NCI-H2107 (cell line): ENCODE data around the gene CNNM1.
A peak's percentile ranks its signal among the peaks of the same experiment; 100 is the strongest.

ENCODE experiments used
- DNase-seq: peaks from one replicate; lab custom pipeline; 2025; lab: John Stamatoyannopoulos, UW

The CNNM1 gene

GRCh38 chr10:99418910-99419624 lies 89.9 kb downstream of the CNNM1 start:
- no peak for DNase-seq

DNA sequence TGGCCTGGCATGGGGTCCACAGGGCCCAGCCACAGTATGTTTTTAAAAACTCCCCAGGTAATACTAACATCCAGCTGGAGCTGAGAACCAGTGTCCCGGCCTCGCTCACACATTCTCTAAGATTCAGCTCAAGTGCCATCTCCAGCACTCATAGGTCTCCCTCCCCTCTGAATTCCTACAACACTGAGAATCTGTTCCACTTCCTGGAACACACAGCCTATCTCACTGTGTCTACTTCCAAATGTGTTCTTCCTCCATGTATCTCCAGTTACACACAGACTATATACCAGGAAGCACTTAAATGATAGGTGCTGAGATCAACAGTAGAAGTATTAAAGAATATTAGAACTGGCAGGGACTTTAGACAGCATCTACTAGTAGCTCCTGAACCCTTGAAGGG lies 90.5 kb downstream of the CNNM1 start:
- no peak for DNase-seq

DNA sequence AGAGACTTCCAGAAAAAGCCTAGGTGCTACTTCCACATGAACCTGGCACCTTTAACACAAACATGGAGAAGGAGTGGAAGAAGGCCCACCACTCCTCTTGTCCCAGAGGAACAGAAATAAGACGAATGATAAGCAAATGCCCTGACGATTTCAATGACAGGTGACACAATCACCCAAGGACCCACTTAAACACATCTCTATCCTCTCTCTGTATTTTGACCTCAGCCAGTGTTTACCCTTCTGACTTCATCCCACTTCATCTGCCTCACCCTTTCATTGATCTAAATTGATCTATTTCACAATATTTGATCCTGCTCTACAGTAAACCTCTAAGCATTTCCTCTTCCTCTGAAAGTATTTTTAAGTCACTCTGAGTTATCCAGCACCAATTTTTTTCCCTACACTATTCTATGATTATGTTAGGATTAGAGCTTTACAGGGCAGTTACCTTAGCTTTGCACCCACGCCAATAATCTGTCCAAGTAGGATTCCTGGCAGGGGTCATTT lies 92.1 kb downstream of the CNNM1 start:
- no peak for DNase-seq

GRCh38 chr10:99422529-99423096 lies 93.5 kb downstream of the CNNM1 start:
- no peak for DNase-seq

GRCh38 chr10:99424656-99425055 lies 95.5 kb downstream of the CNNM1 start:
- DNase-seq = no peak

- no peak for DNase-seq
These were observed 96.0 kb downstream of the CNNM1 start for GRCh38 chr10:99425204-99425603.

- no peak for DNase-seq
These were observed 97.5 kb downstream of the CNNM1 start for GRCh38 chr10:99426689-99427088.

DNA sequence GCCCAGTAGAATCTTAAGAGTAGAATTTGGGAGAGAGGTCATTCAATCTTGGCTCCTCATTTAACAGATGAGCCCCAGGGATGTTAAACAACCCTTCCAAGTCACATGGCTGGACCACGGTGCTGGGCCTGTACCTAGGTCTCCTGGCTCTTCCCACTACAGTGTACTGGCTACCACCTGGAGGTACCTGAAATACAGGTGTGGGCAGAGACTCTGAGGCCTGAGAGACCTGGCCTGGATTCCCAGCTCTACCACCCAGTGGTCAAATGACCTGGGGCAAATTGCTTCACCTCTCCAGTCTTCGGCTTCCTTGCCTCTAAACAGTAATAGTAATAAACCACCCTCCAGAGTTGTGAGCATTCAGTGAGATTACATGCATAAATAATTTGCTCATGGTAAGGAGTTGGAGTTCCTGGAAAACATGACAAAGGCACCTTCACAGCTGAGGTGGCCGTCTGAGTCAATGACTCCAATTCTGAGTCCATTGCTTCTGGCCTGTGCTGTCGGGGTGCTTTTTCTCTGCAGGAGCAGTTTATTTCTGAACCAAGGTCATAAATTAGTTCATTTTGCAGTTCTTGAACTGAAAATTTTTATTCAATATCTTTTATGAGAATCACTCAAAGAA lies 98.5 kb downstream of the CNNM1 start:
- DNase-seq = no peak

DNA sequence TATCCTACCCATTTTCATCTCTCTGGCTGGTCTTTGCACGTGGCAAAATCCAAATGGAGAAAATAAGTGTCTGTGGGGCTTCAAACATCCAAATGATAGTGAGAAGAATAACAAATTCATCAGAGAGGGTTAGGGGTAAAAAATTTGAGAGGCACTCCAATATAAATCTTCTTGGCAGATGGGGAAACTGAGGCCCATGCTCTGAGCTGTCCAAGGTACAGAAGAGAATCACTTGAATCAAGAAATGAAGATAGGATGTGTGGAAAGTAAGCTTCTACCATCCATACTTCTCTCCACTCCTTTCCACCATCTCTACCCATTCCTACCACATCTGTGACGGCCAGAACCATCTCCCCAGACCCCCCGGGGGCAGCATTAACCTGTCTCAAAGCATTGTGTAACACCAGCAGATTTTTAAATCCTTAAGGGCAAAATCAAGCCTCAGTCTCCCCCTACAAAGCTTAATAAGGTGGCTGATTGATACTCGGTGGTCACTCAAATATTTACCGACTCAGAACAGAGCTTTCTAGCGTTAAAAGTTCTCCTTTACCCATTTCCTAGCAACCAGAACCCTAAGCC lies 100.5 kb downstream of the CNNM1 start:
- DNase-seq = no peak

DNA sequence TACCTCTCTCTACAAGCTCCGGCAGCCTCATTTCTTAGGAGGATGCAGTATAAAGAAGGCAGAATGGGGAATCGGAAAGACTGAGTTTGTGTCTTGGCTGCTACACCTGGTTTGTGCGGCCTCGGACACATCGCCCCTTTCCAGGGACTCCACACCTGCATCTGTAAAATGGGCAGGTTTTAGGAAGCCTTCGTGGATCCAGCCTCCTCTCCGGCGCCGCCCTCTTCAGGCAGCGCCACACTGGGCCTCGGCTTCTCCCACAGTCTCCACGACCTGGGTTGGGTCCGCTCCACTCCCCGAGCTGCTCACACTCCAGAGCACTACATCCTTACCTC lies 100.9 kb downstream of the CNNM1 start:
- no peak for DNase-seq

GRCh38 chr10:99430451-99431189 lies 101.5 kb downstream of the CNNM1 start, which contains the start of gene GOT1:
TSS of gene GOT1 (minus strand) at chr10:99430624. CDS start at chr10:99430565, 59 bp downstream.
- peak; percentile 88 for DNase-seq

GRCh38 chr10:99431190-99431760 lies 102.1 kb downstream of the CNNM1 start:
- no peak for DNase-seq

DNA sequence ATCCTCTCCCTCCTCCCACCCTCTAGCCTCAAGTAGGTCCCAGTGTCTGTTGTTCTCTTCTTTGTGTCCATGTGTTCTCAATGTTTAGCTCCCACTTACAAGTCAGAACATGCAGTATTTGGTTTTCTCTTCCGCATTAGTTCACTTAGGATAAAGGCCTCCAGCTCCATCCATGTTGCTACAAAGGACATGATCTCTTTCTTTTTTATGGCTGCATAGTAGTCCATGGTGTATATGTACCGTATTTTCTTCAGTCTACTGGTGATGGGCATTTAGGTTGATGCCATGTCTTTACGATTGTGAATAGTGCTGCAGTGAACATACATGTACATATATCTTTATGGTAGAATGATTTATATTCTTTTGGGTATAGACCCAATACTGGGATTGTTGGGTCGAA lies 102.9 kb downstream of the CNNM1 start:
- no peak for DNase-seq

DNA sequence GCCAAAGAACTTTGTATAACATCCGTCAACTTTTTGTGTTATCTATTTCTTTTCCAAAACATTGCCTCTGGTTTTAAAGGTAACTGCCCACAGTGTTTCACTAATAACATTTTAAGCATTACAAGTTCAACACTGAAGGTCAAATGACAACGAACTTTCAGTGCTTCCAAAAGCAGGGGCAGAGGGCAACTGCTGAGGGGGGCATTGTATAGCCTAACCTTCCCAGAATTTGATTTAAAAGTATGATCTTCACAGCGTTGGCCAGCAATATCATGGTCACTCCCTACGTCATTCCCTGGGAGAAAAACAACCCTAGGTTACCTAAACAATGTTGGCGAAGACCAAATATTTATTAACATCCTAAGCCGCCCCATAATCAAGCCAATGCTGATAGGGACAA lies 103.7 kb downstream of the CNNM1 start:
- no peak for DNase-seq

- DNase-seq = no peak
These were observed 104.3 kb downstream of the CNNM1 start for GRCh38 chr10:99433378-99434020.

- no peak for DNase-seq
These were observed 107.0 kb downstream of the CNNM1 start for GRCh38 chr10:99435986-99436638.

DNA sequence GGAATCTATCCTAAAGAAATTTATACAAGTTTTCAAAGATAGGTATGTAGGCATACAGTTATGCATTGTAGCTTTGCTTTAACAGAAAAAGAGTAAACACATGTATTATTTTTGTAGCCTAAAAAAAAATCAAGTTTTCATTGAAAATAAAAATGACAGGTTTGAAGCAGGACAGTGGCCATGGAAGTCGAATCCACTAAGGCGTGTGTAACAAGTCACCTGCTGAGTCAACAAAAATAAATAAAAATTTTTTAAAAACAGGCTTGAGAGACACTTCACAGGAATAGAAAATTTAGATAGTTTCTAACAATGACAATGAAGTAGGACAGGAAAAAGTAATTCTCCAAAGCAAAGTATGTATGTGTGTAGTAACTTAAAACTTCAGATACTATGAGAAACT lies 109.7 kb downstream of the CNNM1 start:
- no peak for DNase-seq

- DNase-seq = no peak
These were observed 113.2 kb downstream of the CNNM1 start for GRCh38 chr10:99442394-99442793.

- no peak for DNase-seq
These were observed 114.3 kb downstream of the CNNM1 start for GRCh38 chr10:99443500-99443899.
